Measurements from ENCODE around the gene DDX52. TPM values are rescaled to one million over a fixed set of nuclear protein-coding genes. Genes with fewer than 3 reads are reported as not detected.

The DDX52 gene
- total RNA-seq, 1 donor from 2014 or later = 56.4 TPM

GRCh38 chr17:37672548-37673078 is 29.4 kb upstream of the DDX52 start:
- DNase-seq (ENCODE audit: low read depth, low spot score) = no peak
- no peak overlapping the region for H3K27ac Mint-ChIP-seq (ENCODE audit: unreplicated experiment)
- H3K36me3 Mint-ChIP-seq (ENCODE audit: low read depth) = no peaks in the 10 kb centered on the region
- peaks cover 27% of the 10 kb centered on the region for H3K4me1 Mint-ChIP-seq
- H3K27me3 Mint-ChIP-seq (ENCODE audit: low read depth) = peaks cover 4% of the 10 kb centered on the region
- H3K4me3 Mint-ChIP-seq = no peak overlapping the region
- TF ChIP-seq CTCF (conservative IDR thresholded peaks at IDR 0.05) = no peak
- H3K9me3 Mint-ChIP-seq = no peaks in the 10 kb centered on the region

- Mint-ChIP-seq H3K4me1 (peaks cover 23% of the 10 kb centered on the region), H3K4me3 (no peak overlapping the region), H3K27ac (ENCODE audit: unreplicated experiment) (no peak overlapping the region), H3K27me3 (ENCODE audit: low read depth) (peaks cover 2% of the 10 kb centered on the region), H3K36me3 (ENCODE audit: low read depth) (no peaks in the 10 kb centered on the region), H3K9me3 (no peaks in the 10 kb centered on the region)
- no peak for TF ChIP-seq CTCF (conservative IDR thresholded peaks at IDR 0.05)
- no peak for DNase-seq (ENCODE audit: low read depth, low spot score)
Measured at GRCh38 chr17:37671824-37672547, 28.7 kb upstream of the DDX52 start.

GRCh38 chr17:37671028-37671823 is 28.0 kb upstream of the DDX52 start:
- H3K36me3 Mint-ChIP-seq (ENCODE audit: low read depth) = no peaks in the 10 kb centered on the region
- H3K27me3 Mint-ChIP-seq (ENCODE audit: low read depth) = no peaks in the 10 kb centered on the region
- H3K4me1 Mint-ChIP-seq = peaks cover 15% of the 10 kb centered on the region
- no peaks in the 10 kb centered on the region for H3K9me3 Mint-ChIP-seq
- TF ChIP-seq CTCF (conservative IDR thresholded peaks at IDR 0.05) = no peak
- DNase-seq (ENCODE audit: low read depth, low spot score) = no peak
- H3K4me3 Mint-ChIP-seq = no peak overlapping the region
- no peak overlapping the region for H3K27ac Mint-ChIP-seq (ENCODE audit: unreplicated experiment)

GRCh38 chr17:37667039-37667438 is 23.8 kb upstream of the DDX52 start:
- Mint-ChIP-seq H3K4me3 (no peak overlapping the region), H3K36me3 (ENCODE audit: low read depth) (no peaks in the 10 kb centered on the region), H3K27ac (ENCODE audit: unreplicated experiment) (no peak overlapping the region), H3K27me3 (ENCODE audit: low read depth) (peaks cover 4% of the 10 kb centered on the region), H3K9me3 (no peaks in the 10 kb centered on the region), H3K4me1 (peaks cover 10% of the 10 kb centered on the region)
- no peak for DNase-seq (ENCODE audit: low read depth, low spot score)
- no peak for TF ChIP-seq CTCF (conservative IDR thresholded peaks at IDR 0.05)

- Mint-ChIP-seq H3K36me3 (ENCODE audit: low read depth) (no peaks in the 10 kb centered on the region), H3K4me1 (peaks cover 11% of the 10 kb centered on the region), H3K27me3 (ENCODE audit: low read depth) (peaks cover 19% of the 10 kb centered on the region), H3K4me3 (no peak overlapping the region), H3K27ac (ENCODE audit: unreplicated experiment) (no peak overlapping the region), H3K9me3 (no peaks in the 10 kb centered on the region)
- no peak for TF ChIP-seq CTCF (conservative IDR thresholded peaks at IDR 0.05)
- no peak for DNase-seq (ENCODE audit: low read depth, low spot score)
Measured at GRCh38 chr17:37664214-37664613, 21.0 kb upstream of the DDX52 start.
